ENCODE measurements around the gene KLF13.

Gene KLF13

DNA sequence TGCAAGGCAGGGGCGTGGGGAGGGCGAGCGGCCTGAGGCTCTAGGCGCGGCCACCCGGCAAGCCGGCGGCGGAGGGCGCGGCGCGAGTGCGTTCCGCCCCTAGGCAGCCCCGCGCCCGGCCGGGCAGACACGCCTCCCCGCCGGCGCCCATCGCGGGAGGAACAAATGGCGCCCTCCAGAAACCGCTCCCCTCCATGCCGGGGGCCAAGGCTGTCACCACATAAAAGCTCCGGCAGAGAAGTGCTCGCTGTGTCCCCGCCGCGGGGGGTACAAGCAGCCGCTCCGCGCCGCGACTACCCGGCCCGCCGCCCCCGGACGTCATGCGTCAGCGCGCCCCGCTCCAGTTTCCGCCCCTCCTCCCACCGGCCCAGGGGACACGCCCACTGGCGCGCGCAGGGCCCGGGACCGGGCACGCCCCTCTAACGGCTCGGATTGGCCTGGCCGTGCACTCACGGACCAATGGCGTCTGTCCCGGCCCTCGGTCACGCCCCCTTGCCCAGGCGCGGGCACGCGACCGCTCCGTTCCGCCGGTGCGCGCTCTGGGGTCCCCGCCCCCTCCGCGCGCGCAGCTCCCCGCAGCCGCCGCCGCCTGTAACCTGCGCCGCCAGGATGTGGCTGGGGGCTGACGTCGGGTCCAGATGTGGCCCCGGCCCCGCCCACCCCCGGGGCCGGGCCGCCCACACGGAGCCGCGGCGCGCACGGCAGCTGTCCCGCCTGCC is at the start of gene KLF13:
Gene KLF13, plus strand, starts transcription at position 680 of the 719 bp plus-strand sequence. CDS start 378 bp downstream, outside the sequence.
- H3K4me3 ChIP-seq (replicated peaks; ENCODE audit: low read depth, low read length), result peak within 1 kb of the TSS; percentile 69
- DNase-seq (ENCODE audit: low read depth), result peak; percentile 98
- TF ChIP-seq CTCF (IDR thresholded peaks at IDR 0.05; ENCODE audit: low read length, missing control alignments), result no peak

DNA sequence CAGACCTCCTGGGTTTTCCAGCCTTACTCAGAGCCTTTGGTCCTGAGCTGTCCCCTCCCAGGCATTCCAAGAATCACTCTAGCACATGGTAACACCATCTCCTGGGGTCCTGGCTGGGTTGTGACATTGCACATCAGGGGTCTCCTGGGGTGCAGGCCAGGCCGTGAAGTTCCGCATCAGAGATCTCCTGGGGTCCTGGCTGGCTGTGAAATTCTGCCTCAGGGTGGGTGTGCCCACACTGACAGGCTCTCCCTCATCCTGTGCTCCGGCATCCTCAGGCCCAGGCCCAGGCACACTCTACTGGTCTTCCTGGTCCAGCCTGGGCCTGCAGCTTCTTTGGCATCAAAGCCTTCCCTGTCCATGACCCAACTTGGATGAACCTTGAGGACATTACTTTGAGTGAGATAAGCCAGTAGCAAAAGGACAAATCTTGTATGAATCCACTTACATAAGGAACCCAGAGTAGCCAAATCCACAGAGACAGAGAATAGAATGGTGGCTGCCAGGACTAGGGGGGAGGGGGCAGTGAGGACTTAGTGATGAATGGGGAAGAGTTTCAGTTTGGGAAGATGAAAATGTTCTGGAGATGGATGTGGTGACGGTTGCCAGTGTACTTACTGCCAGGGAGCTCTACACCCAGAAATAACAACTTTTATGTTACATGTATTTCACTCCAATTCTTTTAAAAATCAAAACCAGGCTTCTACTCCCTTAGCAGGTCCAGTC is 49.1 kb upstream of the KLF13 start:
- H3K4me3 ChIP-seq (replicated peaks; ENCODE audit: low read depth, low read length), result no peak overlapping the region
- no peak for DNase-seq (ENCODE audit: low read depth)
- no peak for TF ChIP-seq CTCF (IDR thresholded peaks at IDR 0.05; ENCODE audit: low read length, missing control alignments)

DNA sequence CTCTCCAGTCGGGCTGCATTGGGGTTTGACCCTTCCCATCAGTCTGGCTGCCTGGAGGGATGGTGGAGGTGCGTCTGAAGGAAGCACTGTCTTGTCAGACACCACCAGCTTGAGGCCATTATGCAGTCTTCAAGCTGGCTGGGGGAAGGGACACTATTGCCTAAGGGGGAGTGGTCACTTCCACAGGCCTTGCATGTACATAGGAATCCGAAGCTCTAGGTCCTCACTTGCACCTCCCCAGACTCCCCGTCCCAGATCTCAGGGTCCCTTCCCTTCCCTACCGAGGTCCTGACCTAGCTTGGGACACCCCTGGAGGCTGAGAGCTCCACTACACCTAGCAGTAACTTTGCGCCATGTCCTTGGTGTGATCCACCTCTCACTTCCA is 48.6 kb upstream of the KLF13 start:
- no peak overlapping the region for H3K4me3 ChIP-seq (replicated peaks; ENCODE audit: low read depth, low read length)
- no peak for DNase-seq (ENCODE audit: low read depth)
- TF ChIP-seq CTCF (IDR thresholded peaks at IDR 0.05; ENCODE audit: low read length, missing control alignments), result no peak

GRCh38 chr15:31278544-31279220 is 48.0 kb upstream of the KLF13 start:
- DNase-seq (ENCODE audit: low read depth), result no peak
- H3K4me3 ChIP-seq (replicated peaks; ENCODE audit: low read depth, low read length), result no peak overlapping the region
- no peak for TF ChIP-seq CTCF (IDR thresholded peaks at IDR 0.05; ENCODE audit: low read length, missing control alignments)

DNA sequence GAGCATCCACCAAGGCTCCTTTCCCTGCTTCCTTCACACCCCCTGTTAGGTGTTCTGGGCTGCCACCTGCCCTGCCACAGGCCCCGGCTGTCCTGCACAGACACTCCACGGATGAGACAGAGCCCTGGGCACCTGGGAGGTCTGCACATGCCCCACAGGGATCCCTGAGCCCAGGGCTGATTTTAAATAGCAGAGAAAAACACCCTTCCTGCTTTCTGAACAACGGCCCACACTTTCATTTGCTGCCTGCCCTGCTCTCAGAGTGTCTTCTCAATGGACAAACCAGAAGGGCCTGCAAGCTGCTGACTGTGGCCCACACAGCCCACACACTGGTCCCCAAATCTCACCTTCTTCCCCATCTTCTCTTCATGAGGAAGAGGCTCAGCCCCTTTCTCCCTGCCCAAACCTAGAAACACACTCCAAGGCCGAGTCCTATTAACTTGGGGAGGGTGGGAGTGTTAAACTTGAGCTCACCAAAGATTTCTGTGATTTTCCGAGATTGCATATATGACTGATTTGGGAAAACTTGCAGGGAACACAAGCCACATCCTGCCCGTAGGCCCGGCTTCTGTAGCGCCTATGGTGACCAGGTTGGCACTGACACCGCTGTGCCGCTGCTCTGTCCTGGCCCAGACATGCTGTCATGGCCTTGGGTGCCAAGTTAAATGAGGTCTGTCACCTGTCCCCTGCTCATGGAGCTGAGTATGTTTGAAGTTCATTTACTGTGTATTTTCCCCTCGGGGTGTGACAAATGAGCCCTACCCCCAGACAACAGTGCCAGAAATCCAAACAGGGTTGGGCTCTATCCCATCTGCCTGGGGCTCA is 47.2 kb upstream of the KLF13 start:
- DNase-seq (ENCODE audit: low read depth), result no peak
- TF ChIP-seq CTCF (IDR thresholded peaks at IDR 0.05; ENCODE audit: low read length, missing control alignments), result no peak
- H3K4me3 ChIP-seq (replicated peaks; ENCODE audit: low read depth, low read length), result no peak overlapping the region

- no peak overlapping the region for H3K4me3 ChIP-seq (replicated peaks; ENCODE audit: low read depth, low read length)
- TF ChIP-seq CTCF (IDR thresholded peaks at IDR 0.05; ENCODE audit: low read length, missing control alignments), result no peak
- no peak for DNase-seq (ENCODE audit: low read depth)
These were observed 46.4 kb upstream of the KLF13 start for GRCh38 chr15:31280046-31280830.

All from fibroblast of pulmonary artery (primary cell).